LHCN-M2 (cell line): ENCODE data around the gene PRKG1. TPM values are rescaled to one million over a fixed set of nuclear protein-coding genes. Genes with fewer than 3 reads are reported as not detected.
A peak's percentile ranks its signal among the peaks of the same experiment; 100 is the strongest.
"Not testable (repeated sequence)": the region's sequence is repeated elsewhere in the genome, so short reads cannot be mapped to it uniquely, and the experiment has no call there.

Source experiments
- DNase-seq: peaks from one replicate; pipeline ENCODE4 v3.0.0-alpha.2; 2012; ENCODE audit warnings: low read depth
- total RNA-seq: library from RNA; depleted of rRNA; stranded (reverse); fragments of >200 nt; gene quantifications from 2 replicates; pipeline ENCODE4 v1.2.3, GENCODE V29; 2014

The PRKG1 gene
- total RNA-seq, 1 experiment from 2014 or later, result 6.4 TPM

DNA sequence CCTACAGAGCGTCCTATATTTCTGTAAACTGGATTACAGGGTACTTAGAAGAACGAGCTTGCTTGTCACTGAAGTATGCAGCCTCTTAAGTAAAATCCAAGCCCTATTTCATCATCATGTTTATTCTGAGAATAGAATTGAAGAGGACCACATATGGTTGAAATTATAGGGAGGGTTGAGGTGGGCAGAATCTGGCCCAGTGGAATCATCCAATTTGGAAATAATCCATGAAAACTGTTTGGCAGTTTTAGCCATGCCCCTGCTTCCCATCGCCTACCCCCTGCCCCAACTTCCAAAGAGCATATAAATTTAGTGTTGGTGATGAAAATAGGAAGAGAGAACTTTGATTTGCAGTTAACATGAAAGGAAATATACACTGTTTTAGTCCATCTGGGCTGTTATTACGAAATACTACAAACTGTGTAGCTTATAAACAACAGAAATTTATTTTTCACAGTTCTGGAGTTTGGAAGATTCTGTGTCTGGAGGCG is 150.4 kb downstream of the PRKG1 start:
- peak; percentile 9 for DNase-seq

DNA sequence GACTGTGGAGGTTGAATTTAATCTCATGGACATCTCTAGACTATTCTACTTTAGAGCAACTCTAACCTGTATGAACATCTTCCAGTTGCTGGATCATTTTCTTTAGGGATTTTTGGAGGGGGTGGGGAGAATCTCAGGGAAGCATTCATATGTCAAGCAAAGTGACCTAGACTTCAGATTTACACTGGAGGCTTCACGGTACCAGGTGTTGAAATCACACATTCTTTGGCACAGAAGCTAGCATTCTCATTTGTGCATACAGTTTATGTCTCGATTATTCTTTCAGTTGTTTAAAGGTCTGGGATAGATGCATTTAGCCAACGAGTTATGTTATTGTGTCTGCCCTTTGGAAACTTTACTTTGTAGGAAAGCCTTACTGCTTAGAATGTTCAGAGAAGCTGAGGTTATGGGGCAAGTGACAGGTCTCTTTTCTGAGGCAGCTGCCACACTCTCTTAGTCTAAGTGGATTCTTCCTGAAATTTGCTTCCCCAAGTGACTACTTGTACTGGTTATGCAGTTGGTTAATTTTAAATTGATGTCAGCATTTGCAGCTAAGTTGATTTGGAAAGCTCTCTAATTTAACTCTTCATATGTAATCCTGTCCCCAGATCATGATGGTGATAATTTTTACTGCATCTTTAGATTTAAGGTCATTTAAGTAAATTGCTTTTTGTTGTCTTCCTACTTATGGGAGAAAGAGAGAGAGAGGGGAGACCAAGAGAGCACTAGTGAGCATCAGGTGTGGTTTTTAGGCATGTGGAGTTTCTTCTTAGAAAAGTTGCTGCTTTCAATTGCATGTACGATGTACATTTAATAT is 153.8 kb downstream of the PRKG1 start:
- DNase-seq, result no peak

DNA sequence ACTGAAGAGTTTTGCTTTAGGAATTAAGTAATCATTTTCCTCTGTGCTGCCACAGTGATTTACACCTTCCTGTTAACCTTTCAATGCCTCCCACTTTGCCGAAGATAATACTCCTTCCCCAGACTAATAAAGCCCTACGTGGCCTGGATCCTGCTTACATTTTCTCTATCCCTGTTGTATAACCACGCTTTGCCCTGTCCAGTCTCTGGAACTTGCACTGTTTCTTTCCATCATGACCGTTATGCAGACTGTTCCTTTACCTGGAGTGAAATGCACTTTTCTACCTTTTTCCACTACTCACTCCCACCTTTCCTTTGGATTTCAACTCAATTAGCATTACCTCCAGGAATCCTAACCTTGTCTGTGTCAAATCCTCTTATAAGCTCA is 154.4 kb downstream of the PRKG1 start:
- no peak for DNase-seq

DNA sequence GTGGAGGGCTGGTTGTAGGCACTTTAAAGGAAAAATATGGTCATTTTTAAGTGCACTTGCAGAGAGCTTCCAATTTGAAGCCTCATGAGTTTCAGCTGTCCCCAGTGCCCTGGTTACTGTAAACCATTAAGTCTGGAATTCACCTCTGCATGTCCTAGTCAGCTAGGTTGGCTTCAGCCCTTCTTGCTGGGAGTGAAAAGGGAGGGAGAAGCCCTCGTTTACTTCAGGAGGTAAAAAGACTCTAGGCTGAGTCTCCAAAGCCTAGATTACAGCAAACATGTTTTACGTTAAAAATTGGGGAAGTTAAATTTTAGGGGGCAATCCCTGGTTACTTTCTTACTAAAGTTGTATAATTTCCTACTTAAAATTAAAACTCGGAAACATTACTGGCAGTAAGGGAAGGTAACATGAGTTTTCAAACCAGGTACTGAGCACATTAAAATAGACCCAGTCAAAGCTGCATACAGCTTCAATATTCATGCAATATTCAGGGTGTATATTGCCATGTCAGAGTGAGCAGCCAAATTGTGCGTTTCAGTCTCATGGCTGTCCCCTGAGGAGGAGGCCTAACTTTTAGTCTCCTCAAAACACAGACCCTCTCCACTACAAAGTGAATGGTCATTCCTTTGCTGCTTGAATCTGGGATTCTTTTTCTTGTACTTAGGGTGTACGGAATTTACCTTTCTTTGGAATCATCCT is 156.7 kb downstream of the PRKG1 start:
- DNase-seq, result no peak

DNA sequence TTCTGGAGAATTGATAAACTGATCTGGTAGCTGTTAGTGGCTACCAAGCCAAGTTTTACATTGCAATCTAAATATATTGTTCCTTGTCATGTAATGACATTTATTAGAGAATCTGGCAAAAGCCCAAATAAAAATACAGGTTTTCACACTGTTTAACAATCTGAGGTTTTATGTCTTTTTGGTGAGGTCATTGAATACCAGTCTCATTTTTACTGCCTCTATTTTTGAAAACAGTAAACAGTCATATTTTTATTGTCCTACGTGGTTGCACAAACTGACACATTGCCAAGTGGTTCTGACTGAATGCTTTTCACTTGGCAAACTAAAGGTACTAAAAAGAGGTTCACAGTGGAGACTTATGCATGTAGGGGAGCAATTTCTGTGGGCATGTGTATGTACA is 157.5 kb downstream of the PRKG1 start:
- peak; percentile 40 for DNase-seq

DNA sequence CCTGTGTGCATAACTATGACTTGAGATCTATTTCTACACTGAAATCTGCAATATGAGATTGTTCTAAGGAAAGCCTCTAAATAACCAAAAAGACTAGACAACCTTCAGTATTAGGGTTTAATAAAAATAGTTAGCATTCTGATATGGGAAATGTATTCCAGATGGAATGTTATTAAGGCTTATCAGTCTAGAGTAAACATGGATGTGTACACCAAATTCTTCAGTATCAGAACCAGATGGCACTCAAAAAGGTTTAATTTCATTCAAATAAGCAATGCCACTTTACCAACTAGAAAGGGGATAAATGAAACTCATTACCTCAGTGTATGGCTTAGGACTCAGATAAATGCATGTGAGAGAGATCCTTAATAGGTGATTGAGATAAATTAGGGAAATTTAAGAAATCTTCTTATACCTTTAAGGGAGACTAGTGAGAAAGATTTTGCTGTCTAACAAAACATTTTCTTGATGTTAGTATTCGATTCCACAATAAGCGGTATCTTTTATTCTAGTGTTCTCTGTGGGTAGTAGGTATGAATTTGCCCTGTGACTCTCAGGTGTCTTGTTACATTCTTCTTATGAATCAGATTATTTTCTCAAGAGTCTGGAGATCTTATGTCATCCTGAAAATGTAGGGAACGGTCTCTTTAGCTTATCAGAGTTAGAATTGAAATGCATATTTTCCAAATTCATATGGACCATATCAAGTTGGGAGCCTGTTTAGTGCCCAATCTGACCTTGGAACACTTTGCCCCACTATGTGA is 159.2 kb downstream of the PRKG1 start:
- no peak for DNase-seq

DNA sequence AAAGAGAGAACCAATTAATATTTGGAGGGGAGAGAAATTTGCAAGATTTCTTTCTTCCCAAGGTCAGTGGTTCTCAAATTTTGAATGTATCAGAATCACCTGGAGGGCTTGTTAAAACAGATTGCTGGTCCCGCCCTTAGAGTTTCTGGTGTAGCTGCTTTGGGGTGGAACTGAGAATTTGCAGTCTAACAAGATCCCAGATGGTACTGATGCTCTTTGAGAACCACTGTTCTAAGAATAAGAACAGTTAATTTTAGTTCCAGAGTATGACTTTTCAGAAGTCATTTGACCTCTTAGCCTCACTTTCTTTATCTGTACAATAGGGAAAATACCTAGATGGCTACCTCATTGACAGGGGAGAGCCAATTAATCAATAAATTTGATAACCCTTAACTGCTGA is 161.6 kb downstream of the PRKG1 start:
- DNase-seq, result no peak

DNA sequence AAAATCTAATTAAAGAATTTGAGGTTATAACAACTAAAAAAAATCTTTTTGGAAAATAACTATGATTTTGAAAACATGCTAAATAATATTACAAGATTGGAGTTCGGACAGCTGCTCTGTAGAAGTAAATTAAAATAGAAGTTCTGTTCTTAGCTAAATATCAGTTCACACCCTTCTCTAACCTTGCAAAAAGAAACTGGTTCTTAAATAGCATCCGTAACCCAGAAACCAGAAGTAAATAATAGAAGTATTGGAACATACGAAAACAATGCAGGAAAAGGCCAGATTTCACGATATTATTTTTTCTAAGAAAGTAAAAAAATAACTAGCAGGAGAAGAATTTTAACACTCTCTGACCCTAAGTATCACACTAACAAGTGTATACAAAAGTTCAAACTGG is 164.7 kb downstream of the PRKG1 start:
- no peak for DNase-seq

DNA sequence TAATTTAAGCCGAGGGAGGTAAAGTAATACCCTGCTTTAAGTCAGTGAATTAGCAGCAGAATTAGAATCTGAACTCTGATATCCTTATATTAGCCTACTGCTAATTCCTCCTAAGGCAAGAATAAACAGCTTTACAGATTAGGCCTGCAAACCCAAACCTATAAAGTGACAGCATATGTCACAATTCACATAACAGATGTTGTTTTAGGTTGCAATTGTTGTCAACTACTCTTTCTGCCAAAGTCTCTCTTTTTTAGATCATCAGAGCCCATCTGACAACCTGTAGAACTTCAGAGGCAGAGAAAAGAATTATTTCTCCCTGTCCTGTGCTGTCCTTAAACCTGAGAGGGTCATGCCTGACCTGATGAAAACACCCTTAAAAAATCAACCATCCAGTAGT is 167.2 kb downstream of the PRKG1 start:
- DNase-seq, result no peak

DNA sequence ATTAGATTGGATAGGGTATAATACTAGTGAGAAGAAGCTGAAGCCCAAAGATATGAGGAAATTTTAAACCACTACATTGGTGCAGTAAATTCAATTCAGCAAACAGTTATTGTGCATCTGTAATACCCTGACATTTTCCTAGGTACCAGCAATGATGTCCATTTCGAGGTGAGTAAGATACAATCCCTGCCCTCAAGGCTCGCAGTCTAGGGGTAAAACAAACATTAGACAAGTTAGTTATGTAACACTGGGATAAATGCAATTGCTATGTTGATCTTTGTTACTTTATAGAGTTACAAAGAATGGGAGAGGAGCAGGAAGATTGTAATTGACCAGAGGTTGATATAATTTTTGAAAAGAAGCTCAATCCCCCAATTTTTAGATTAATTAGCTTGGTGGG is 168.1 kb downstream of the PRKG1 start:
- no peak for DNase-seq

DNA sequence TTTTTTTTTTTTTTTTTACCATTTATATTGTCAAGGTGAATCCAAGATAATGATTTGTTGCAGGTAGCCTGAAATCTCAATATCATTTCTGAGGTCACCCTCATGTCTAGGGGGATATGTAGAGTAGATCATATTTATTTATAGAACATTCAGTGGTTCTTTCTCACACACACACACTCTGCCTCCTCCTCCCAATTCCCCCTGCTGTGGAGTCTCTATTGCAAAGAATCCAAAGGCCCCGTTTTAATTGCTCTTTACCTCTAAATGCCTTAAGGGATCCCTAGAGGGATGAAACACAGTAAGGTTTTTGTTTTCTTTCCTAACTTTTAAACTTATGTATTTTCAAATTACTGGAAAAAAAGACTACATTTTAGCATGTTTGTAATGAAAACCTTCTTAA is 170.0 kb downstream of the PRKG1 start:
- DNase-seq, result peak; percentile 6

DNA sequence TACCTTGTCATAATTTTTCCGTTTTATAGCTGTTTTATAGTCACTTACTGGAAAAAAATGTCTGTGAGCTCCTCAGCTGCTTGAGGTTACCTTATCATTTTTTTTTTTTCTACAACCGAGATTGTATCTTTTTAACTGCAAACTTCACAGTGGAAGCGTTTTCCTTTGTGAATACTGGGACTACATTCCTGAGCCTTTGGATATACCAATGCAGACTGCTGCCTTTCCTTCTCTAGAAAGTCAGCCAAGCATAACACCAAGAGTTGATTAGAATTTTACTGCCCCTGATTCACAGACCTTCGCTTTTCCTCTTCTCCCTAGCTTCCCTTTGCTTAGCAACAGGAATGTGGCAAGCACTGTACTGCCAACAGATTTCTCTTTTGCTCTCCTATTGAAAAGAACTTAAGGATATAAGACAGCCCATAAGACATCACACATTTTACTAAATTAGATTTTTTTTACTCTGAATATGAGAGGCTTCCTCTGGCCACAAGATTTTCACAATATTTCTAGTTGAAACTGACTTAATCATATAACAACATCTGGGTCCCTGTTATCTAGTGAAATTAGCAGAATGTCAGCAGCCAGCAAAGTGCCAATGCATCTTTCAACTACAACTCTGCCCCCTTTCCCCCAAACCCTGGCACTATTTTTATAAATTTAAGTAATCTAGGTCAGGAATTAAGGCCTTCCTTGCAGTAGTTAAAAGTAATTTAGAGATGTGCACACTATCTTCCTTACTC is 170.6 kb downstream of the PRKG1 start:
- peak; percentile 48 for DNase-seq

DNA sequence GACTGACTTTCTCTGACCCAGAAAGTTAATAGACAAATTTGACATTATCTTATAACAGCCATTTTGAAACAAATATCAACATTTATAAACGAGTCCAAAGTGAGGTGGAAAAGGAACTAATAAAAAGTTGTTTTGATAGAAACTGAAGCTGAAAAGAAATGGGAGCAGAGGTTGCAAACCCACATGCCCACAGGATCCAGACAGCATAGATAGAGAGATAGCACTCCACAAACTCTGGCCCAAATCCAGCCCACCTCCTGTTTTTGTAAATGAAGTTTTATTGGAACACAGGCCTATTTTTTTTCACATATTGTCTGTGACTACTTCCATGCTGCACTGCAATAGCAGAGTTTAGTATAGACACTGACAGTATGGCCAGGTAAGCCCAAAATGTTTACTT is 171.9 kb downstream of the PRKG1 start:
- no peak for DNase-seq

DNA sequence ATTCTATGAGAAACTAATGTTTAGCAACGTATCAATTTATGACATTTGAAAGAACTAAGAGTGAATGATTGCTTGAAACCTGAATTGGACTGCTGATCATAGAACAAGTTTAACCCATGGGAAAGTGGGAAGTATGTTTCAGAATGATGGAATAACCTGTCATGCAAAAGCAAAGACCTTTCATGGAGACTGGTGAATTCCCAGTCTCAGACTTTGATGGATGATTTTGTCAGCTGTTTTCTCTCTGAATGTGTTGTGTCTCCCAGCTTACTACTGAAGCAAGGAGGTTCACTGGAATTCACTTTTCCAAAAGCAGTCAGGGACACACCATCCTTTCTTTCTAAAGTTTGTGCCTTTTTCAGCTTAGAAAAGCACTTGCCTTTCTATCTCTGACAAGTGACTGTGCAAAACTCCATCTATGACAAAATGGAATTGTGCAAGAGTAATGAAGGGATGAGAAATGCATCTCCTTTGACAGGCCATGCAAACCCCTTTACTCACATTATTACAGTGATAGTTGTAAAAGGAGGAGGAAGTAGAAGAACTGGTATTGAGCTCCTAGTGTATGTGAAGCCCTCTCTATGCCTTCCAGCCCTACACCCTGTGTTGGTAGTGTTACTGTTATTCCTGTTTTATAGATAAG is 176.1 kb downstream of the PRKG1 start:
- DNase-seq, result peak; percentile 65

DNA sequence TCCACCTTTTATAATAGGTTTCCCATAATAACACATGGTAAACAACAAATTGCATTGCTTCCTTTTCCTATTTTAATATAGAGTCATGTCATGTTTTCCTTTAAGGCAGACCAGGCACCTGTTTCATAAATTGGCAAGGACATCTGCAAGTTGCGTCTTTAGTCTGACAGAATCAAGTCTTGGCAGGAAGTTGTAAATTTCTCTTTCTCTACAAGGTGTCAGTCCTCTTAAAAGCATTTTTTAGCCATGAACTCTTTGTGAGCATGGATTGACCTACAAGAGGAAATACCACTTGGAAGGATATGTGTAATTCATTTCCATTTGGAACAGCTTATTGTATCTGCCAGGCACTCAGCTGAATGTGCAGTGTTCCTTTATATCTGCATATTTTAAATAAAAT is 176.8 kb downstream of the PRKG1 start:
- no peak for DNase-seq

DNA sequence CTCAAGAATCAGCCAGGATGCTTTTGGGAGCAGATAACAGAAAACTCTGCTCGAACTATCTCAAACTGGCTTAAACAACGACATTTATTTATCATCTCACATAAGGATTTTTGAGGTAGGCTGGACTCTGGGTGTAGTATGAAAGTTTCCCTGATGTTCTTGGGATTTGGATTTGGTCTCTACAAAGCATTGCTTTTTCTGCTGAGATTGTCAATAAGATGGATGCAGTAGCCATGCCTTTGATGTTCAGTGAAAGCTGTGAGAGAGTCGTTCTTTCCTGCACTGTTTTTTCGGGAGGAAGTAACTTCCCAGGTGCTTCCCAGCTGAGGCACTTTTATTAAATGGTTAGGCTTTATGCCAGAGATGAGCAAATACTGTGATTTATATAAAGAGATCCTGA is 181.1 kb downstream of the PRKG1 start:
- DNase-seq, result no peak

DNA sequence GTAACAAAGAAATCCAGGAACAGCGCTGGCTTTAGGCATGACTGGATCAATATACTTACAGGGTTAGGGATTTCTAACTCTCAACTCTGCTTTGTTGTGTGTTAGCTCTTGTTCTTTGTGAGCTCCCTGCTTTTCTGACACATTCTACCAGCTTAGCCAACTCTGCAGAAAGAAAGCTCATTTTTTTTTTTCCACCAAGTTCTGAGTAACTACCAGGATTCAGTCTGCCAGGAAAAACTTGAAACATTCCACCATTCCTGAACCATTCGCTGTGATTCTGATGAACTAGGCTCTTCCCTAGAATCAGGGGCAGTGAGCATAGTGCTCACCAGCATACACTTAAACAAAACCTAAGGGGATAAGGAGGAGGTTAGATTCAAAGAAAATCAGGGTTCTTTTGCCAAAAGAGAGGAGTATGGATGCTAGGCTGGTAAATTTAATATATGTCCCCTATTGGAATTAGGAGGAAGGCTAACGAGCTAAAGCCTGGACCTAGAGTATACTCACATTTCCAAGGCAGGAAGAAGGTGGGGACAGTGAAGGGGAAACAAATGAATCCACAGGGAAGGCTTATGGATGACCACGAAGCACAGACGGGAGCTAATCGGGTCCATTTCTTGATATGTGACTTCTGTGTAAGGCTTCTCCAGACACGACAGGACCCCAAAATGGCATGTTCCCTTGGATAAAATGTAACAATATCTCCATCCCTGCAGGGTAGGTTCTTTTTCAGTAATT is 183.4 kb downstream of the PRKG1 start:
- no peak for DNase-seq

DNA sequence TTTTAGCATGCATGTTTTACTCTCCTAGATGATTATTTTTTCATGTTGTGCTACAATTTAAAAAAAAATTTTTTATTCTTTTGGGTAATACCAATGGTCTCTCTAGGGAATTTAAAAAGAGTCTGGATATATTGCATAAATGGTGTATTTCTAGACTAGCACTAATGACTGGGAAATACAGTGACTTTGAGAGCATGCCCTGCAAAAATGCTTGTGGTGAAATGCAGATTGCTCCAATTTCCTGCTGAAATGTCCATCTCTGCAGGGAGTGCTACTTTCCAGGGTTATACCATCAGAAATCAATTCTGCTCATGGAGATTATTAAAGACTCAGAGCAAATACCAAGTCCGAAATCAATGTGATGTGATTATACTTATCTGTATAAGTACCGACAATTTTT is 186.1 kb downstream of the PRKG1 start:
- DNase-seq, result no peak

DNA sequence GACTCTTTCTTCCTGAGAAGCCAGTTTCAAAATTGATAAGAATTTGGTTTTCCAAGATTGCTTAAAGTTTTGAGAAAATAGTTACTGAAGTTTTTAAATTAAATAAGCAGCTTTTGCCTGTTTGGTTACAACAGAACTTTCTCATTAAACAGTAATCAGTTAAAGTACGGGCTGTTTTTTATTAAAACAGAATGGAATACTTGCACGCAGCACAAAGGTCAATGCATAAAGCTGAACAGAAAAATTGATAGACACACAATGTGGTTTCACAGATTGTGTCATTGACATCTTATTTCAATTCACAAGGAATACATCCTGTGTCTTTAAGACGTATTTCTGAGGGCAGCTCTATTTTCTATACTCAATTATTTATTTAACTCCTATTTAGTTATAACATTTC is 192.2 kb downstream of the PRKG1 start:
- DNase-seq, result no peak

DNA sequence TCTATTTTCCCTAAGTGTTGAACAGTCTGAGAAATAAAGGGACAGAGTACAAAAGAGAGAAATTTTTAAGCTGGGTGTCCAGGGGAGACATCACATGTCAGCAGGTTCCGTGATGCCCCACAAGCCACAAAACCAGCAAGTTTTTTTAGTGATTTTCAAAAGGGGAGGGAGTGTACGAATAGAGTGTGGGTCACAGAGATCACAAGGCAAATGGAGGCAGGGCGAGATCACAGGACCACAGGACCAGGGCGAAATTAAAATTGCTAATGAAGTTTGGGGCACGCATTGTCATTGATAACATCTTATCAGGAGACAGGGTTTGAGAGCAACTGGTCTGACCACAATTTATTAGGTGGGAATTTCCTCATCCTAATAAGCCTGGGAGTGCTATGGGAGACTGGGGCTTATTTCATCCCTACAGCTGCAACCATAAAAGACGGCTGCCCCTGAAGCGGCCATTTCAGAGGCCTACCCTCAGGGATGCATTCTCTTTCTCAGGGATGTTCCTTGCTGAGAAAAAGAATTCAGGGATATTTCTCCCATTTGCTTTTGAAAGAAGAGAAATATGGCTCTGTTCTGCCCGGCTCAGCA is 193.8 kb downstream of the PRKG1 start:
- not testable (repeated sequence) for DNase-seq
